Measurements from ENCODE around the gene HOXD10. TPM values are rescaled to one million over a fixed set of nuclear protein-coding genes. Genes with fewer than 3 reads are reported as not detected.

HOXD10 gene
- total RNA-seq, 1 donor from 2014 or later: not detected

GRCh38 chr2:176085120-176085788, 31.3 kb upstream of the HOXD10 start:
- no peaks in the 10 kb centered on the region for H3K9me3 Mint-ChIP-seq
- H3K36me3 Mint-ChIP-seq (ENCODE audit: low read depth): no peaks in the 10 kb centered on the region
- DNase-seq (ENCODE audit: low spot score): no peak
- H3K4me3 Mint-ChIP-seq: no peak overlapping the region
- H3K4me1 Mint-ChIP-seq (ENCODE audit: low read depth): no peaks in the 10 kb centered on the region
- intact Hi-C loops (cut with micrococcal nuclease): loop anchor here (2.0 kb wide), 1 partner anchor 26 kb away; no protein-coding TSS in a partner anchor
- H3K27ac Mint-ChIP-seq: peak overlapping the region; percentile 58
- H3K27me3 Mint-ChIP-seq (ENCODE audit: insufficient read depth): peaks cover 88% of the 10 kb centered on the region

GRCh38 chr2:176085861-176086771, 30.5 kb upstream of the HOXD10 start:
- DNase-seq (ENCODE audit: low spot score): no peak
- H3K9me3 Mint-ChIP-seq: no peaks in the 10 kb centered on the region
- no peak overlapping the region for H3K4me3 Mint-ChIP-seq
- no peak overlapping the region for H3K27ac Mint-ChIP-seq
- intact Hi-C loops (cut with micrococcal nuclease): loop anchor here (2.0 kb wide), 2 partner anchors 25 to 395 kb away; no protein-coding TSS in a partner anchor
- H3K4me1 Mint-ChIP-seq (ENCODE audit: low read depth): no peaks in the 10 kb centered on the region
- no peaks in the 10 kb centered on the region for H3K36me3 Mint-ChIP-seq (ENCODE audit: low read depth)
- H3K27me3 Mint-ChIP-seq (ENCODE audit: insufficient read depth): peaks cover 91% of the 10 kb centered on the region

GRCh38 chr2:176087330-176088047, 29.1 kb upstream of the HOXD10 start:
- no peaks in the 10 kb centered on the region for H3K36me3 Mint-ChIP-seq (ENCODE audit: low read depth)
- no peak overlapping the region for H3K4me3 Mint-ChIP-seq
- DNase-seq (ENCODE audit: low spot score): no peak

GRCh38 chr2:176088048-176088936, 28.3 kb upstream of the HOXD10 start:
- intact Hi-C loops (cut with micrococcal nuclease): no loop called here
- H3K9me3 Mint-ChIP-seq: no peaks in the 10 kb centered on the region
- H3K36me3 Mint-ChIP-seq (ENCODE audit: low read depth): no peaks in the 10 kb centered on the region
- peaks cover 88% of the 10 kb centered on the region for H3K27me3 Mint-ChIP-seq (ENCODE audit: insufficient read depth)
- no peak for DNase-seq (ENCODE audit: low spot score)
- no peak overlapping the region for H3K4me3 Mint-ChIP-seq
- H3K27ac Mint-ChIP-seq: peak overlapping the region; percentile 55
- H3K4me1 Mint-ChIP-seq (ENCODE audit: low read depth): peaks cover 6% of the 10 kb centered on the region

More at GRCh38 chr2:176087330-176088047, 29.1 kb upstream of the HOXD10 start:
- H3K9me3 Mint-ChIP-seq: no peaks in the 10 kb centered on the region
- peaks cover 6% of the 10 kb centered on the region for H3K4me1 Mint-ChIP-seq (ENCODE audit: low read depth)
- intact Hi-C loops (cut with micrococcal nuclease): loop anchor here (2.0 kb wide), 1 partner anchor 397 kb away; no protein-coding TSS in a partner anchor
- H3K27ac Mint-ChIP-seq: peak overlapping the region; percentile 55
- peaks cover 92% of the 10 kb centered on the region for H3K27me3 Mint-ChIP-seq (ENCODE audit: insufficient read depth)

- peaks cover 11% of the 10 kb centered on the region for H3K4me1 Mint-ChIP-seq (ENCODE audit: low read depth)
- intact Hi-C loops (cut with micrococcal nuclease): no loop called here
- H3K4me3 Mint-ChIP-seq: no peak overlapping the region
- no peaks in the 10 kb centered on the region for H3K9me3 Mint-ChIP-seq
- peaks cover 2% of the 10 kb centered on the region for H3K36me3 Mint-ChIP-seq (ENCODE audit: low read depth)
- H3K27ac Mint-ChIP-seq: peak overlapping the region; percentile 16
- peaks cover 88% of the 10 kb centered on the region for H3K27me3 Mint-ChIP-seq (ENCODE audit: insufficient read depth)
- DNase-seq (ENCODE audit: low spot score): no peak
Measured at GRCh38 chr2:176088937-176089842, 27.4 kb upstream of the HOXD10 start.

GRCh38 chr2:176089843-176090395, 26.7 kb upstream of the HOXD10 start:
- no peak for DNase-seq (ENCODE audit: low spot score)
- peaks cover 2% of the 10 kb centered on the region for H3K36me3 Mint-ChIP-seq (ENCODE audit: low read depth)
- intact Hi-C loops (cut with micrococcal nuclease): loop anchor here (5.0 kb wide), 1 partner anchor 1748 kb away; no protein-coding TSS in a partner anchor
- H3K4me1 Mint-ChIP-seq (ENCODE audit: low read depth): peaks cover 11% of the 10 kb centered on the region
- no peaks in the 10 kb centered on the region for H3K9me3 Mint-ChIP-seq
- no peak overlapping the region for H3K27ac Mint-ChIP-seq
- peaks cover 90% of the 10 kb centered on the region for H3K27me3 Mint-ChIP-seq (ENCODE audit: insufficient read depth)
- H3K4me3 Mint-ChIP-seq: no peak overlapping the region

- Mint-ChIP-seq H3K4me1 (ENCODE audit: low read depth) (peaks cover 11% of the 10 kb centered on the region), H3K9me3 (no peaks in the 10 kb centered on the region), H3K27ac (peak overlapping the region; percentile 19), H3K4me3 (no peak overlapping the region), H3K27me3 (ENCODE audit: insufficient read depth) (peaks cover 89% of the 10 kb centered on the region), H3K36me3 (ENCODE audit: low read depth) (peaks cover 2% of the 10 kb centered on the region)
- DNase-seq (ENCODE audit: low spot score): no peak
- intact Hi-C loops (cut with micrococcal nuclease): loop anchor here (5.0 kb wide), 1 partner anchor 1749 kb away; no protein-coding TSS in a partner anchor
Measured at GRCh38 chr2:176090862-176091261, 25.7 kb upstream of the HOXD10 start.

- no peak overlapping the region for H3K4me3 Mint-ChIP-seq
Measured at GRCh38 chr2:176091329-176092258, 25.0 kb upstream of the HOXD10 start.

GRCh38 chr2:176092270-176093144, 24.1 kb upstream of the HOXD10 start, which contains the start of gene HOXD13:
HOXD13 (plus strand) TSS chr2:176092721; CDS start chr2:176092891, 170 bp downstream.
- Mint-ChIP-seq H3K4me3 (no peak within 1 kb of the TSS), H3K36me3 (ENCODE audit: low read depth) (peaks cover 2% of the 10 kb centered on the region), H3K27ac (peak within 1 kb of the TSS; percentile 67), H3K27me3 (ENCODE audit: insufficient read depth) (peaks cover 89% of the 10 kb centered on the region), H3K4me1 (ENCODE audit: low read depth) (peaks cover 20% of the 10 kb centered on the region), H3K9me3 (no peaks in the 10 kb centered on the region)
- no peak for DNase-seq (ENCODE audit: low spot score)
- intact Hi-C loops (cut with micrococcal nuclease): loop anchor here (5.0 kb wide), 1 partner anchor 1750 kb away; no protein-coding TSS in a partner anchor

More at GRCh38 chr2:176091329-176092258, 25.0 kb upstream of the HOXD10 start:
- Mint-ChIP-seq H3K36me3 (ENCODE audit: low read depth) (peaks cover 2% of the 10 kb centered on the region), H3K9me3 (no peaks in the 10 kb centered on the region), H3K4me1 (ENCODE audit: low read depth) (peaks cover 14% of the 10 kb centered on the region), H3K27me3 (ENCODE audit: insufficient read depth) (peaks cover 90% of the 10 kb centered on the region), H3K27ac (peak overlapping the region; percentile 67)
- intact Hi-C loops (cut with micrococcal nuclease): loop anchor here (5.0 kb wide), 1 partner anchor 1749 kb away; no protein-coding TSS in a partner anchor
- no peak for DNase-seq (ENCODE audit: low spot score)
